Measurements from ENCODE around the gene MN1.

- no peak for TF ChIP-seq CTCF (IDR thresholded peaks at IDR 0.05; ENCODE audit: low read length)
- no peak for TF ChIP-seq EZH2 (optimal IDR thresholded peaks at IDR 0.05; ENCODE audit: low read depth, low read length)
- no peak for TF ChIP-seq EZH2phosphoT487 (IDR thresholded peaks at IDR 0.05; ENCODE audit: low read length)
Observed at GRCh38 chr22:27726331-27726685, 75.2 kb downstream of the MN1 start.
